RWPE1 (cell line): ENCODE results near the gene OOSP4A.
"Not testable (repeated sequence)": the region's sequence is repeated elsewhere in the genome, so short reads cannot be mapped to it uniquely, and the experiment has no call there.

Source experiments
- CTCF ChIA-PET: fragments of 350-600 bp; sonication (Branson Sonifier 250); formaldehyde crosslinking; extraction: SDS; loops from one replicate; lab custom pipeline; 2021; lab: Yijun Ruan, JAX
- POLR2A ChIA-PET: fragments of 400-600 bp; formaldehyde crosslinking; extraction: SDS; loops from one replicate; lab custom pipeline; 2020; ENCODE audit warnings: antibody characterized with exemption; ENCODE audit not compliant: low non-redundant PET; lab: Yijun Ruan, JAX
- DNase-seq: peaks from one replicate; pipeline ENCODE4 v3.0.0; 2012; ENCODE audit warnings: low spot score
- H3K27ac ChIP-seq: fragments of 450-650 bp; 2 replicates; pipeline ENCODE4 v1.5.1; 2017
- CTCF ChIP-seq: fragments of 450-650 bp; conservative IDR thresholded peaks from 2 replicates; pipeline ENCODE4 v1.5.1; 2017; ENCODE audit warnings: low read depth, mild to moderate bottlenecking

Gene OOSP4A

GRCh38 chr11:59967677-59968394, 4.0 kb downstream of the OOSP4A start:
- TF ChIP-seq CTCF = no peak

DNA sequence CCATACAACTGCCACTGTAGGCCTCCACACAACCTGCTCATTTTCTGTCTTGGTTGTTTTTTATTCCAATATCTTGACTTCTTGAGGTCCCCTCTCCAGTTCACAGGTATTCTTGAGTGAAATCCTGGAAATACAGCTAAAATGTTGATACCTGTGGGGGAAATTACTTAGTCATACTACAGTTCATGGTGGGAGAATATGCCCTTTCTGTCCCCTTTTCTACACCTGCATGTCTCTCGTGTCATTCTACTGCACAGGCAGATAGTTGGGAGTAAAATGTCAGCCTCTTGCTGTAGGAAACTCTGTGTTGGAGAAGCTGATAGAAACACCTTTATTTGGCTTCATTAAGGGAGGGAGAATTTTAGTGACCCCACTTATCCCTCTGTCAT, 4.6 kb downstream of the OOSP4A start:
- DNase-seq = no peak
- POLR2A ChIA-PET = no interaction called here
- CTCF ChIA-PET = no interaction called here
- TF ChIP-seq CTCF = no peak
- H3K27ac ChIP-seq = no peak overlapping the region

More at GRCh38 chr11:59967677-59968394, 4.0 kb downstream of the OOSP4A start:
- CTCF ChIA-PET = no interaction called here
- no peak overlapping the region for H3K27ac ChIP-seq
- POLR2A ChIA-PET = no interaction called here
- DNase-seq = no peak

GRCh38 chr11:59973097-59973496, 9.3 kb downstream of the OOSP4A start:
- no peak overlapping the region for H3K27ac ChIP-seq
- ChIA-PET CTCF (interaction anchor here (0.6 kb wide), 1 partner anchor 272 kb away, joined by 3 read pairs; no protein-coding TSS in a partner anchor), POLR2A (no interaction called here)
- no peak for DNase-seq
- TF ChIP-seq CTCF = no peak

GRCh38 chr11:59981106-59981770, 17.4 kb downstream of the OOSP4A start:
- H3K27ac ChIP-seq = no peak overlapping the region
- DNase-seq = no peak
- POLR2A ChIA-PET = no interaction called here
- CTCF ChIA-PET = no interaction called here
- no peak for TF ChIP-seq CTCF

GRCh38 chr11:59982037-59982436, 18.2 kb downstream of the OOSP4A start:
- CTCF ChIA-PET, DNase-seq, H3K27ac ChIP-seq, POLR2A ChIA-PET: not testable (repeated sequence)

GRCh38 chr11:59983212-59983611, 19.4 kb downstream of the OOSP4A start:
- CTCF ChIA-PET = no interaction called here
- H3K27ac ChIP-seq = no peak overlapping the region
- no peak for DNase-seq
- no peak for TF ChIP-seq CTCF
- POLR2A ChIA-PET = no interaction called here

GRCh38 chr11:59984368-59984767, 20.5 kb downstream of the OOSP4A start:
- DNase-seq = no peak
- H3K27ac ChIP-seq = no peak overlapping the region
- ChIA-PET CTCF (no interaction called here), POLR2A (no interaction called here)
- TF ChIP-seq CTCF = no peak
